Measurements from ENCODE around the gene LRRC1.

GRCh38 chr6:53931086-53931485 is 136.3 kb downstream of the LRRC1 start:
- no peak for TF ChIP-seq YY1 (IDR thresholded peaks at IDR 0.05; ENCODE audit: insufficient read depth, insufficient read length)
- no peak for TF ChIP-seq ZNF274 (IDR thresholded peaks at IDR 0.05; ENCODE audit: low read depth, low read length)
- TF ChIP-seq SUZ12 (IDR thresholded peaks at IDR 0.05; ENCODE audit: extremely low read depth, insufficient read depth, insufficient read length), result no peak

Data from NT2/D1 (cell line).